Erythroblast (primary cell): ENCODE measurements around the gene GJA3.

Experiments
- GATA1 ChIP-seq: IDR thresholded peaks from 2 replicates; pipeline ENCODE4 v1.6.1; 2011; ENCODE audit warnings: low read depth, mild to moderate bottlenecking, control low read depth, low read length, moderate library complexity
- POLR2A ChIP-seq: IDR thresholded peaks from 2 replicates; pipeline ENCODE4 v1.6.1; 2011; ENCODE audit warnings: mild to moderate bottlenecking, low read length

DNA sequence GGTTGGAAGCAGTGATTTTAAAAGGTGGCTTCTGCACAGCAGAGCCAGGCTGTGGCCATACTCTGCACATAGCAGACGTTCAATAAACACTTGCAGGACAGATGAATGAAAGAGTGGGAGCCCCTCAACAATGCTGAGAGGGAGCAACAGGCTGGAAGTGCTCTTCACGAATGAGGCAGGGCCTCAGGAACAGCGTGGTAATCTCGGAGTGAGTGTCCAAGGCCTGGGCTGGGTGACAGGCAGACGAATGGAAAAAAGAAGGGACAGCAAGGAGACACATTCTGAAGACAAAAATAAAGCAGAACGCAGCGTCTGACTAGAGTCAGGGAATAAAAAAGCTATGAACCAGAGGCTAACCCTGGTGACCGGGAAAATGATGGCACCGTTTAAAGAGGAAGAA, 11.1 kb downstream of the GJA3 start:
- TF ChIP-seq POLR2A (no peak), GATA1 (no peak)
